H1 (cell line): ENCODE data around the gene CAMK1.

ENCODE experiments used
- CTCF ChIP-seq, 3 experiments: IDR thresholded peaks; 1 replicate in 2 of 3; 2 replicates in 1 of 3; pipeline versions ENCODE4 v1.5.1 to v1.6.1; 2011; ENCODE audit warnings: low read length in 3 of 3, mild to moderate bottlenecking in 3 of 3, inconsistent platforms in 2 of 3, low read depth in 1 of 3, moderate library complexity in 1 of 3; ENCODE audit not compliant: insufficient read depth in 1 of 3; ENCODE audit errors: control extremely low read depth in 1 of 3
- EP300 ChIP-seq, 2 experiments: IDR thresholded peaks; 1 replicate in 1 of 2; 2 replicates in 1 of 2; pipeline ENCODE4 v1.6.1; 2011 to 2012; ENCODE audit warnings: low read depth in 2 of 2, low read length in 2 of 2, mild to moderate bottlenecking in 2 of 2, borderline replicate concordance in 1 of 2, inconsistent platforms in 1 of 2, moderate library complexity in 1 of 2
- POLR2A ChIP-seq, 2 experiments: IDR thresholded peaks; 1 replicate in 1 of 2; 2 replicates in 1 of 2; pipeline ENCODE4 v1.6.1; 2011; ENCODE audit warnings: low read depth in 2 of 2, low read length in 2 of 2, mild to moderate bottlenecking in 2 of 2; ENCODE audit errors: control extremely low read depth in 1 of 2

- TF ChIP-seq CTCF (IDR thresholded peaks at IDR 0.05; ENCODE audit: control extremely low read depth in 1 of 3, insufficient read depth in 1 of 3, low read depth in 1 of 3, low read length in 3 of 3) (no peak), EP300 (IDR thresholded peaks at IDR 0.05; ENCODE audit: borderline replicate concordance in 1 of 2, low read depth in 2 of 2, low read length in 2 of 2) (no peak), POLR2A (IDR thresholded peaks at IDR 0.05; ENCODE audit: control extremely low read depth in 1 of 2, low read depth in 2 of 2, low read length in 2 of 2) (no peak)
Observed at GRCh38 chr3:9769426-9770275, at the start of gene CAMK1.
